Hepatocyte (in vitro differentiated cells): Measurements from ENCODE around the gene LHFPL2.

ENCODE experiments used
- EZH2 ChIP-seq: fragments of 200-600 bp; sonication (generic); IDR thresholded peaks from 2 replicates; pipeline ENCODE4 v1.6.1; 2016; ENCODE audit warnings: antibody characterized with exemption, mild to moderate bottlenecking, borderline replicate concordance
- EZH2phosphoT487 ChIP-seq: fragments of 200-600 bp; sonication (generic); IDR thresholded peaks from one replicate; pipeline ENCODE4 v1.6.1; 2018; ENCODE audit warnings: antibody characterized with exemption, mild to moderate bottlenecking, low read depth, moderate library complexity; ENCODE audit not compliant: unreplicated experiment, severe bottlenecking
- TF ChIP-seq, protein P1 (sequence below): fragments of 200-600 bp; sonication (generic); IDR thresholded peaks from 2 replicates; pipeline ENCODE4 v1.5.1; 2016; ENCODE audit warnings: antibody characterized with exemption, mild to moderate bottlenecking; ENCODE audit not compliant: poor library complexity

DNA sequence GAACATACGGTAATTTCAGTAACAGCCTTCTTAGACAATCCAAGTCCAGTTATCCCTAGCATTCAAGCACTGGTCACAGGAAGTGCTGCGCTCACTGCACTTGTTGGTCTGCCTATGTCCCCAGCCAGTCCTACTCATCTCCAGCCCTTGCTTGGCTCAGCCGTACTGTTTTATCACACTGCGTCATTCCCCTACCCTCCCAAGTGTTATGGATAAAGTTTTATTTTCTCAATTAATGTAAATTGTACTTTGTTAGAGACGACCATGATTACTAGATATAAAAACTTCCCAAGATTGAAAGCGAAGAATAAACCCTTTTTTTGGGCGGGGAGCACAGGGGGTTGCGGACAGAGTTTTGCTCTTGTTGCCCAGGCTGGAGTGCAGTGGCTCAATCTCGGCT is 49.6 kb downstream of the LHFPL2 start:
- TF ChIP-seq, protein P1, sequence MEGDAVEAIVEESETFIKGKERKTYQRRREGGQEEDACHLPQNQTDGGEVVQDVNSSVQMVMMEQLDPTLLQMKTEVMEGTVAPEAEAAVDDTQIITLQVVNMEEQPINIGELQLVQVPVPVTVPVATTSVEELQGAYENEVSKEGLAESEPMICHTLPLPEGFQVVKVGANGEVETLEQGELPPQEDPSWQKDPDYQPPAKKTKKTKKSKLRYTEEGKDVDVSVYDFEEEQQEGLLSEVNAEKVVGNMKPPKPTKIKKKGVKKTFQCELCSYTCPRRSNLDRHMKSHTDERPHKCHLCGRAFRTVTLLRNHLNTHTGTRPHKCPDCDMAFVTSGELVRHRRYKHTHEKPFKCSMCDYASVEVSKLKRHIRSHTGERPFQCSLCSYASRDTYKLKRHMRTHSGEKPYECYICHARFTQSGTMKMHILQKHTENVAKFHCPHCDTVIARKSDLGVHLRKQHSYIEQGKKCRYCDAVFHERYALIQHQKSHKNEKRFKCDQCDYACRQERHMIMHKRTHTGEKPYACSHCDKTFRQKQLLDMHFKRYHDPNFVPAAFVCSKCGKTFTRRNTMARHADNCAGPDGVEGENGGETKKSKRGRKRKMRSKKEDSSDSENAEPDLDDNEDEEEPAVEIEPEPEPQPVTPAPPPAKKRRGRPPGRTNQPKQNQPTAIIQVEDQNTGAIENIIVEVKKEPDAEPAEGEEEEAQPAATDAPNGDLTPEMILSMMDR: no peak
- TF ChIP-seq EZH2 (no peak), EZH2phosphoT487 (no peak)
